ENCODE results near the gene HIRIP3. TPM values are rescaled to one million over a fixed set of nuclear protein-coding genes. Genes with fewer than 3 reads are reported as not detected.
A peak's percentile ranks its signal among the peaks of the same experiment; 100 is the strongest.

The HIRIP3 gene
- total RNA-seq, 1 donor, result 13.6 TPM

- no peak overlapping the region for H3K4me3 ChIP-seq (ENCODE audit: low read depth, low read length)
- DNase-seq (ENCODE audit: low read depth), result peak; percentile 75
- no peak for TF ChIP-seq CTCF (IDR thresholded peaks at IDR 0.05; ENCODE audit: insufficient read depth, low read length)
These were observed 11.8 kb downstream of the HIRIP3 start for GRCh38 chr16:29983420-29984136.

GRCh38 chr16:29982560-29983419 is 12.6 kb downstream of the HIRIP3 start:
- no peak for DNase-seq (ENCODE audit: low read depth)
- H3K4me3 ChIP-seq (ENCODE audit: low read depth, low read length), result no peak overlapping the region
- no peak for TF ChIP-seq CTCF (IDR thresholded peaks at IDR 0.05; ENCODE audit: insufficient read depth, low read length)

GRCh38 chr16:29978564-29979270 is 16.7 kb downstream of the HIRIP3 start:
- TF ChIP-seq CTCF (IDR thresholded peaks at IDR 0.05; ENCODE audit: insufficient read depth, low read length), result no peak
- no peak overlapping the region for H3K4me3 ChIP-seq (ENCODE audit: low read depth, low read length)
- DNase-seq (ENCODE audit: low read depth), result no peak

GRCh38 chr16:29978081-29978480 is 17.3 kb downstream of the HIRIP3 start:
- no peak for DNase-seq (ENCODE audit: low read depth)

GRCh38 chr16:29977063-29977825 is 18.2 kb downstream of the HIRIP3 start:
- peak overlapping the region; percentile 92 for H3K4me3 ChIP-seq (ENCODE audit: low read depth, low read length)
- TF ChIP-seq CTCF (IDR thresholded peaks at IDR 0.05; ENCODE audit: insufficient read depth, low read length), result no peak
- no peak for DNase-seq (ENCODE audit: low read depth)

More at GRCh38 chr16:29978081-29978480, 17.3 kb downstream of the HIRIP3 start:
- no peak for TF ChIP-seq CTCF (IDR thresholded peaks at IDR 0.05; ENCODE audit: insufficient read depth, low read length)
- H3K4me3 ChIP-seq (ENCODE audit: low read depth, low read length), result no peak overlapping the region

All from fibroblast of the aortic adventitia (primary cell).